Mesenchymal stem cell (in vitro differentiated cells and primary cell): Measurements from ENCODE around the gene BTG2.

ENCODE experiments used
- DNase-seq: peaks from one replicate; pipeline ENCODE4 v3.0.0-alpha.2; 2013
- H2AFZ ChIP-seq: one replicate; pipeline ENCODE4 v1.6.1; 2013; ENCODE audit warnings: low read depth, mild to moderate bottlenecking, control low read depth, inconsistent platforms, low read length, moderate library complexity
- H2AK5ac ChIP-seq: 2 replicates; pipeline ENCODE4 v1.6.1; 2013; ENCODE audit warnings: low read length, moderate library complexity, mild to moderate bottlenecking, inconsistent platforms; ENCODE audit not compliant: severe bottlenecking
- H2BK120ac ChIP-seq: one replicate; pipeline ENCODE4 v1.6.1; 2013; ENCODE audit warnings: low read depth, mild to moderate bottlenecking, inconsistent platforms, low read length, moderate library complexity
- H2BK12ac ChIP-seq, 2 experiments: one replicate each; pipeline ENCODE4 v1.6.1; 2013; ENCODE audit warnings: inconsistent platforms in 2 of 2, low read length in 2 of 2, mild to moderate bottlenecking in 2 of 2, moderate library complexity in 2 of 2, control low read depth in 1 of 2
- H2BK15ac ChIP-seq: one replicate; pipeline ENCODE4 v1.6.1; 2013; ENCODE audit warnings: mild to moderate bottlenecking, low read depth, inconsistent platforms; ENCODE audit not compliant: poor library complexity, severe bottlenecking
- H2BK5ac ChIP-seq: 2 replicates; pipeline ENCODE4 v1.6.1; 2013; ENCODE audit warnings: low read depth, mild to moderate bottlenecking, low read length, control low read depth, inconsistent platforms; ENCODE audit not compliant: poor library complexity, severe bottlenecking
- H3K14ac ChIP-seq, 2 experiments: one replicate each; pipeline ENCODE4 v1.6.1; 2013; ENCODE audit warnings: inconsistent platforms in 2 of 2, low read length in 2 of 2, control low read depth in 1 of 2, mild to moderate bottlenecking in 1 of 2, moderate library complexity in 1 of 2
- H3K18ac ChIP-seq, 2 experiments: one replicate each; pipeline ENCODE4 v1.6.1; 2013; ENCODE audit warnings: inconsistent platforms in 2 of 2, low read length in 2 of 2, control low read depth in 1 of 2, low read depth in 1 of 2, mild to moderate bottlenecking in 1 of 2
- H3K23ac ChIP-seq, 2 experiments: one replicate each; pipeline ENCODE4 v1.6.1; 2013; ENCODE audit warnings: inconsistent platforms in 2 of 2, low read length in 2 of 2, mild to moderate bottlenecking in 2 of 2, moderate library complexity in 2 of 2, control low read depth in 1 of 2
- H3K27ac ChIP-seq: 2 replicates; pipeline ENCODE4 v1.5.1; 2013; ENCODE audit warnings: mild to moderate bottlenecking, moderate library complexity, low read length, control low read depth, inconsistent platforms; ENCODE audit not compliant: poor library complexity, severe bottlenecking
- H3K27me3 ChIP-seq, 2 experiments: 2 replicates each; pipeline versions ENCODE4 v1.6.1 to v1.7.0; 2013; ENCODE audit warnings: low read length in 2 of 2, mild to moderate bottlenecking in 2 of 2, moderate library complexity in 2 of 2, control low read depth in 1 of 2, inconsistent platforms in 1 of 2; ENCODE audit not compliant: control insufficient read depth in 1 of 2, insufficient read depth in 1 of 2
- H3K36me3 ChIP-seq, 2 experiments: 2 replicates each; pipeline versions ENCODE4 v1.6.1 to v1.7.0; 2013; ENCODE audit warnings: low read length in 2 of 2, control low read depth in 1 of 2, inconsistent platforms in 1 of 2, low read depth in 1 of 2, mild to moderate bottlenecking in 1 of 2; ENCODE audit not compliant: insufficient read depth in 2 of 2, control insufficient read depth in 1 of 2
- H3K4ac ChIP-seq, 2 experiments: one replicate each; pipeline ENCODE4 v1.6.1; 2013; ENCODE audit warnings: inconsistent platforms in 2 of 2, low read length in 2 of 2, mild to moderate bottlenecking in 2 of 2, moderate library complexity in 2 of 2, control low read depth in 1 of 2, low read depth in 1 of 2
- H3K4me1 ChIP-seq: 2 replicates; pipeline ENCODE4 v1.6.1; 2013; ENCODE audit warnings: low read depth, low read length, control low read depth; ENCODE audit not compliant: control insufficient read depth, insufficient read depth
- H3K4me2 ChIP-seq: 2 replicates; pipeline ENCODE4 v1.6.1; 2013; ENCODE audit warnings: low read length, mild to moderate bottlenecking, inconsistent platforms; ENCODE audit not compliant: poor library complexity, severe bottlenecking
- H3K4me3 ChIP-seq, 2 experiments: 2 replicates each; pipeline versions ENCODE4 v1.5.1 to v1.7.0; 2013; ENCODE audit warnings: low read length in 2 of 2, mild to moderate bottlenecking in 2 of 2, control low read depth in 1 of 2, low read depth in 1 of 2; ENCODE audit not compliant: insufficient read depth in 1 of 2
- H3K79me1 ChIP-seq: replicated peaks from 2 replicates; pipeline ENCODE4 v1.6.1; 2013; ENCODE audit warnings: mild to moderate bottlenecking, control low read depth, low read length, inconsistent platforms; ENCODE audit not compliant: poor library complexity, severe bottlenecking
- H3K9ac ChIP-seq: 2 replicates; pipeline ENCODE4 v1.7.0; 2013; ENCODE audit warnings: mild to moderate bottlenecking, low read length, moderate library complexity
- H3K9me3 ChIP-seq: 2 replicates; pipeline ENCODE4 v1.7.0; 2013; ENCODE audit warnings: mild to moderate bottlenecking, low read length; ENCODE audit not compliant: control insufficient read depth
- H4K8ac ChIP-seq: one replicate; pipeline ENCODE4 v1.6.1; 2013; ENCODE audit warnings: inconsistent platforms, mild to moderate bottlenecking, low read length, moderate library complexity
- H4K91ac ChIP-seq: one replicate; pipeline ENCODE4 v1.6.1; 2013; ENCODE audit warnings: mild to moderate bottlenecking, low read length, inconsistent platforms
- WGBS: methylation state at CpG from one replicate; pipeline ENCODE4 v1.1.7; 2013; ENCODE audit warnings: mixed read lengths; 5-methylcytosine and 5-hydroxymethylcytosine counted together

The BTG2 gene

GRCh38 chr1:203284411-203285123 lies 20.8 kb upstream of the BTG2 start:
- Histone ChIP-seq H3K18ac (no peak overlapping the region), H2AK5ac (no peak overlapping the region), H4K91ac (no peak overlapping the region), H3K14ac (no peak overlapping the region), H3K36me3 (no peaks in the 10 kb centered on the region), H2BK5ac (no peak overlapping the region), H3K79me1 (no peaks in the 10 kb centered on the region), H2BK12ac (no peak overlapping the region), H3K9ac (no peak overlapping the region), H2BK15ac (no peak overlapping the region), H2AFZ (no peak overlapping the region), H3K23ac (no peak overlapping the region), H3K4me1 (peaks cover 12% of the 10 kb centered on the region), H3K4me2 (no peak overlapping the region), H3K4ac (no peak overlapping the region), H3K27me3 (peaks cover 7 to 17% of the 10 kb centered on the region in 2 experiments), H2BK120ac (no peak overlapping the region), H3K4me3 (no peak overlapping the region), H3K9me3 (no peaks in the 10 kb centered on the region), H4K8ac (no peak overlapping the region), H3K27ac (no peak overlapping the region)
- 78% methylated on average over 10 of the region's 11 CpGs for WGBS
- no peak for DNase-seq

- Histone ChIP-seq H4K8ac (peak overlapping the region; percentile 39), H3K27ac (no peak overlapping the region)
- WGBS, result 83% methylated on average over 9 of the region's 9 CpGs
Observed at GRCh38 chr1:203286161-203286984, 18.9 kb upstream of the BTG2 start.

GRCh38 chr1:203287109-203287893 lies 18.0 kb upstream of the BTG2 start:
- DNase-seq, result peak; percentile 43
- Histone ChIP-seq H3K4ac (peak overlapping the region; percentile 20 to 67), H3K27me3 (peaks cover 4 to 27% of the 10 kb centered on the region in 2 experiments), H4K8ac (peak overlapping the region; percentile 83), H3K4me1 (peaks cover 23% of the 10 kb centered on the region), H2BK15ac (peak overlapping the region; percentile 23), H2BK120ac (peak overlapping the region; percentile 42), H3K14ac (peak overlapping the region in 1 of 2 experiments; percentile 82), H3K18ac (peak overlapping the region; percentile 61 to 77), H3K23ac (no peak overlapping the region), H3K9ac (no peak overlapping the region), H3K9me3 (no peaks in the 10 kb centered on the region), H3K27ac (no peak overlapping the region), H3K79me1 (no peaks in the 10 kb centered on the region), H2AK5ac (no peak overlapping the region), H2BK5ac (no peak overlapping the region), H3K4me2 (no peak overlapping the region), H3K36me3 (no peaks in the 10 kb centered on the region), H2AFZ (peak overlapping the region; percentile 56), H2BK12ac (peak overlapping the region; percentile 64 to 85), H3K4me3 (no peak overlapping the region), H4K91ac (peak overlapping the region; percentile 80)
- 77% methylated on average over 9 of the region's 9 CpGs for WGBS

More at GRCh38 chr1:203286161-203286984, 18.9 kb upstream of the BTG2 start:
- Histone ChIP-seq H3K23ac (no peak overlapping the region), H3K4me3 (no peak overlapping the region), H2BK120ac (no peak overlapping the region), H2AK5ac (no peak overlapping the region), H3K9me3 (no peaks in the 10 kb centered on the region), H3K79me1 (no peaks in the 10 kb centered on the region), H3K4ac (peak overlapping the region in 1 of 2 experiments; percentile 20), H2BK12ac (no peak overlapping the region), H2BK5ac (no peak overlapping the region), H3K18ac (peak overlapping the region in 1 of 2 experiments; percentile 61), H3K4me2 (no peak overlapping the region), H3K9ac (no peak overlapping the region), H2BK15ac (no peak overlapping the region), H4K91ac (peak overlapping the region; percentile 25), H3K36me3 (no peaks in the 10 kb centered on the region), H3K27me3 (peaks cover 7 to 21% of the 10 kb centered on the region in 2 experiments), H3K4me1 (peaks cover 23% of the 10 kb centered on the region), H3K14ac (no peak overlapping the region), H2AFZ (no peak overlapping the region)
- DNase-seq, result peak; percentile 59
